ENCODE measurements around the gene COA4.
"Not testable (repeated sequence)": the region's sequence is repeated elsewhere in the genome, so short reads cannot be mapped to it uniquely, and the experiment has no call there.

The COA4 gene

DNA sequence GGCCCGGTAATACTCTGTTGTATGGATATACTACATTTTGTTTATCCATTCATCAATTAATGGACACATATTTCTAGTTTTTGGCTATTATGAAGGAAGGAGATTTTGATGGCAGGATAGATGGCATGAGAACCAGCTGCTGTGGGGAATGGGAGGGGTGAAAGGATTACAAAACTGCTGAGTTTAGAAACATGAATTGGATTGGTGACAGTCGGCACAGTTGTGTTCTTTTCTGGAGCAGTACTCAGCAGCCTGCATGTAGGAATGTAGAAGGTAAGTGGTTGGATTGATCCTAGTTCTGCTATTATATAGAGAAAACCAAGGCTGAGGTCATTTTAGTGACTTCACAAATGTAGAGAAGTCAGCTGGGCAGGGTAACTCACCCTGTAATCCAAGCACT lies 7.2 kb upstream of the COA4 start:
- H3K4me3 ChIP-seq (replicated peaks; ENCODE audit: low read depth, low read length) = no peak overlapping the region

DNA sequence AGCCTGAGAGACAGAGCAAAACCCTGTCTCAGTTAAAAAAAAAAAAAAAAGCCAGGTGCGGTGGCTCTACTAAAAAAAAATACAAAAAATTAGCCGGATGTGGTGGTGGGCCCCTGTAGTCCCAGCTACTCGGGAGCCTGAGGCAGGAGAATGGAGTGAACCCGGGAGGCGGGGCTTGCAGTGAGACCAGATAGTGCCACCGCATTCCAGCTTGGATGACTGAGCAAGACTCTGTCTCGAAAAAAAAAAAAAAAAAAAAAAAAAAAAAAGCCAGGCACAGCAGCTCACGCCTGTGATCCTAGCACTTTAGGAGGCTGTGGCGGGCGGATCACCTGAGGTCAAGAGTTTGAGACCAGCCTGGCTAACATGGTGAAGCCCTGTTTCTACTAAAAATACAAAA lies 3.8 kb upstream of the COA4 start:
- DNase-seq (ENCODE audit: extremely low read depth, low read depth); H3K4me3 ChIP-seq (replicated peaks; ENCODE audit: low read depth, low read length): not testable (repeated sequence)

More for the DNA sequence above, 7.2 kb upstream of the COA4 start:
- TF ChIP-seq, protein P1, sequence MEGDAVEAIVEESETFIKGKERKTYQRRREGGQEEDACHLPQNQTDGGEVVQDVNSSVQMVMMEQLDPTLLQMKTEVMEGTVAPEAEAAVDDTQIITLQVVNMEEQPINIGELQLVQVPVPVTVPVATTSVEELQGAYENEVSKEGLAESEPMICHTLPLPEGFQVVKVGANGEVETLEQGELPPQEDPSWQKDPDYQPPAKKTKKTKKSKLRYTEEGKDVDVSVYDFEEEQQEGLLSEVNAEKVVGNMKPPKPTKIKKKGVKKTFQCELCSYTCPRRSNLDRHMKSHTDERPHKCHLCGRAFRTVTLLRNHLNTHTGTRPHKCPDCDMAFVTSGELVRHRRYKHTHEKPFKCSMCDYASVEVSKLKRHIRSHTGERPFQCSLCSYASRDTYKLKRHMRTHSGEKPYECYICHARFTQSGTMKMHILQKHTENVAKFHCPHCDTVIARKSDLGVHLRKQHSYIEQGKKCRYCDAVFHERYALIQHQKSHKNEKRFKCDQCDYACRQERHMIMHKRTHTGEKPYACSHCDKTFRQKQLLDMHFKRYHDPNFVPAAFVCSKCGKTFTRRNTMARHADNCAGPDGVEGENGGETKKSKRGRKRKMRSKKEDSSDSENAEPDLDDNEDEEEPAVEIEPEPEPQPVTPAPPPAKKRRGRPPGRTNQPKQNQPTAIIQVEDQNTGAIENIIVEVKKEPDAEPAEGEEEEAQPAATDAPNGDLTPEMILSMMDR (IDR thresholded peaks at IDR 0.05; ENCODE audit: low read depth, low read length, missing control alignments) = no peak
- DNase-seq (ENCODE audit: extremely low read depth, low read depth) = no peak

DNA sequence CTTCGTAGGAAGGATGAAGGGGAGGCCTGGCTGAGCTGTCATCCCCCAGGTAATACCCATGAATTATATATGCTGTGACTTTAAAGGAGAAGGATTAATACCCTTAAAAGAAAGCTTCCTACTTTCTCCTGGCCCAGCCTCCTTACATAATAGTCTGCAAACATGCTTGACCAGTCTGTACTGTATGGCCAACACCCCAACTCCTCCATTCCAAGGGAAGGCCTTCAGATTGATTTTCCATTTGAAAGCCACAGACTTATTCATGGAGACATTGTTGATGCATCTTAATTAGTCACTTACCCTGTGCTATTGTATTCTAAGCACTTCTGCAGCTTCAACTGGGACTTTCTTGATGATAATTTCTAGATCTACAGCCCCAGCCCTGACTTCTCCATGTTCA lies 2.1 kb upstream of the COA4 start:
- TF ChIP-seq, protein P1 (IDR thresholded peaks at IDR 0.05; ENCODE audit: low read depth, low read length, missing control alignments) = no peak
- H3K4me3 ChIP-seq (replicated peaks; ENCODE audit: low read depth, low read length) = no peak overlapping the region
- no peak for DNase-seq (ENCODE audit: extremely low read depth, low read depth)

DNA sequence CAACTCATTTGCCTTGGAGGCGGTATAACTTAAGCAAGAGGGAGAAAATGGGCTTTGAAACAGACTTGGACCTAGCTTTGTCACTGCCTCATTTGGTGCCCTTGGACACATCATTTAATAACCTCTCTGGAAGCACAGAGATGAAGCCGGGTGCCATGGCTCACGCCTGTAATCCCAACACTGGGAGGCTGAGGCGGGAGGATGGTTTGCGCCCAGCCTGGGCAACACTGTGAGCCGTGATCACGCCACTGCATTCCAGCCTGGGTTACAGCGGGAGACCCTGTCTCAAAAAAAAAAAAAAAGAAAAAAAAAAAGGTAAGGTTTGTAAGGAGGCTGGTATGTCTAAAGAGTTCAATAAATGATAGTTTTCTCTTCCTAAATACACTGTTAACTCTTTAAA lies 806 bp downstream of the COA4 start:
- H3K4me3 ChIP-seq (replicated peaks; ENCODE audit: low read depth, low read length) = peak overlapping the region; percentile 78
- DNase-seq (ENCODE audit: extremely low read depth, low read depth) = no peak
- TF ChIP-seq, protein P1 (IDR thresholded peaks at IDR 0.05; ENCODE audit: low read depth, low read length, missing control alignments) = no peak

DNA sequence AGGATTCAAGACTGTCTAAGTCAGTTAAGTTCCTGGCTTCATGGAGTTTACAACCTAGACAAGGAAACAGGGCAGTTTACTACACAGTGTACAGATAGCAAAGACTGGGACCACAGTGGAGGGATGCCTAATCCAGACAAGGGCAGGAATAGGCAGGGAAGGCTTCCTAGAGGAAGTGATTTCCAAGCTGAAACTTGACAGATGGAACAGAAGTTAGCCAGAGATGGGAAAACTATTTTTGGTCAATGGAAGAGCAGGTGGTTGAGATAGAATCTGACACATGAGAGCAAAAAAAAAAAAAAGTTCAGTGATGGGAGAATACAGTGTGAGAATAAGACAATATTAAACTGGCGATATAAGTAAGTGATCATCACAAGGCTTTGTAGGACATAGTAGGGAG lies 1.3 kb downstream of the COA4 start:
- TF ChIP-seq, protein P1 (IDR thresholded peaks at IDR 0.05; ENCODE audit: low read depth, low read length, missing control alignments) = no peak
- DNase-seq (ENCODE audit: extremely low read depth, low read depth) = no peak
- H3K4me3 ChIP-seq (replicated peaks; ENCODE audit: low read depth, low read length) = peak overlapping the region; percentile 78

DNA sequence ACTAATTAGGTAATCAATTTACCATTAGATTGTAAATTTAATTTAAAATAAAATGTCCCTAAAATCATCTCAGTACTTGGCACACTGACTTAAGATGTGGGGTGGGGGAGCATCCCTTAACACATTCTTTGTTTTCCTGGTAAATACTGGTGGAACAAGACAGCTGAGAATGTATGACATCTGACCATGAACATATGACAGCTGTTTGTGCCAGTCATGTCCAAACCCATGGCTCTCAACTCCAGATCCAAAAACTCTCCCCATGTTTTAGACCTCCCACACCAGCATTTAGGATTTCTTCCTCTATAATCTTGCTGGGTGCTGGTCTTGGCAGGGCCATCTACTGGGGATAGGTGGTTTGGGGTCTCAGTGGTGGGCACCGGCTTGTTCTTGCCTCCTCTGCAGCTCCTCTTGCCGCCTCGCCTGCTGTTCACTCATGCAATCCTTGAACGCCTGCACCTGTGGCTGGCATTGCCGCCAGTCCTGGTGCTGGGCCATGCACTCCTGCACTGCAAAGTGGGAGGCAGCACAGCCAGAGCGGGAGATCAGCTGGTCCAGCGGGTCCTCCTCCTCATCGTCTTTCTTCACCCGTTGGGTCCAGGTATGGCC lies 3.8 kb downstream of the COA4 start:
- TF ChIP-seq, protein P1 (IDR thresholded peaks at IDR 0.05; ENCODE audit: low read depth, low read length, missing control alignments) = no peak
- DNase-seq (ENCODE audit: extremely low read depth, low read depth) = no peak
- no peak overlapping the region for H3K4me3 ChIP-seq (replicated peaks; ENCODE audit: low read depth, low read length)

DNA sequence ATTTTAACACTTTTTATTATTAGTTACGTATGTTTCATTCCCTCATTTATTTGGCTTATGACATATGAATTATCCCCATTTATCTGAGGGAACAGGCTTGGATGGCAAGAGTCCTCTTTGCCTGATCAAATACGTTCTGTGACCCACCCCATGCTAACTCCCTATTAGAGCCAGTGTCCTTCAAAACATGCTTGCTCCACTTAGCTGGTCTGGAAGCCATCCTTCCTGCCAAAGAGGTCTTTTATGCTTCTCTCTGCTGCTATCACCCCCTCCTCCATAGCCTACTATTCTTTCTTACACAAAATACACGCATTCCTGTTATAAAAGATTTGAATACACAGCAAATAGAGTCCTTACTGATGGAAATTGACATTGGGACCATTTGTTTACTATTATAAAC lies 6.4 kb downstream of the COA4 start:
- H3K4me3 ChIP-seq (replicated peaks; ENCODE audit: low read depth, low read length) = no peak overlapping the region
- TF ChIP-seq, protein P1 (IDR thresholded peaks at IDR 0.05; ENCODE audit: low read depth, low read length, missing control alignments) = no peak
- no peak for DNase-seq (ENCODE audit: extremely low read depth, low read depth)
